ENCODE measurements around the gene RASAL2. TPM values are rescaled to one million over a fixed set of nuclear protein-coding genes. Genes with fewer than 3 reads are reported as not detected.

RASAL2 gene
- total RNA-seq, 1 experiment from 2014 or later: 36.8 TPM

GRCh38 chr1:178180405-178180804 is 86.5 kb downstream of the RASAL2 start:
- no peaks in the 10 kb centered on the region for H3K27me3 ChIP-seq (replicated peaks; ENCODE audit: control insufficient read depth, insufficient read depth, low read length)
- POLR2A ChIA-PET: no interaction called here
- Mint-ChIP-seq H3K27ac (ENCODE audit: unreplicated experiment) (no peak overlapping the region), H3K4me3 (ENCODE audit: unreplicated experiment) (no peak overlapping the region), H3K36me3 (ENCODE audit: insufficient read depth, unreplicated experiment) (no peaks in the 10 kb centered on the region), H3K4me1 (ENCODE audit: low read depth, unreplicated experiment) (no peaks in the 10 kb centered on the region), H3K27me3 (ENCODE audit: insufficient read depth, unreplicated experiment) (no peaks in the 10 kb centered on the region), H3K9me3 (ENCODE audit: unreplicated experiment) (no peaks in the 10 kb centered on the region)
- CTCF ChIA-PET: no interaction called here
- intact Hi-C loops (cut with micrococcal nuclease; ENCODE audit: unreplicated experiment): no loop called here
- no peaks in the 10 kb centered on the region for H3K9me3 ChIP-seq
- no TSS peak for BruUV-seq (replicated peaks)
- H3K4me3 ChIP-seq (ENCODE audit: low read depth, low read length): no peak overlapping the region
- no peak for TF ChIP-seq CTCF (IDR thresholded peaks at IDR 0.05; ENCODE audit: insufficient read depth in 1 of 2, low read depth in 1 of 2, low read length in 1 of 2, severe bottlenecking in 1 of 2, unreplicated experiment in 1 of 2)
- H3K4me1 ChIP-seq: peaks cover 4% of the 10 kb centered on the region; the same call in 1 of the 2 replicates
- no peak for DNase-seq
- H3K36me3 ChIP-seq (ENCODE audit: control insufficient read depth, insufficient read depth, low read length): no peaks in the 10 kb centered on the region

- no TSS peak for BruUV-seq (replicated peaks)
- Mint-ChIP-seq H3K4me3 (ENCODE audit: unreplicated experiment) (no peak overlapping the region), H3K36me3 (ENCODE audit: insufficient read depth, unreplicated experiment) (no peaks in the 10 kb centered on the region), H3K4me1 (ENCODE audit: low read depth, unreplicated experiment) (peaks cover 12% of the 10 kb centered on the region), H3K9me3 (ENCODE audit: unreplicated experiment) (peaks cover 6% of the 10 kb centered on the region), H3K27ac (ENCODE audit: unreplicated experiment) (no peak overlapping the region), H3K27me3 (ENCODE audit: insufficient read depth, unreplicated experiment) (no peaks in the 10 kb centered on the region)
- CTCF ChIA-PET: no interaction called here
- Histone ChIP-seq H3K27me3 (replicated peaks; ENCODE audit: control insufficient read depth, insufficient read depth, low read length) (no peaks in the 10 kb centered on the region), H3K36me3 (ENCODE audit: control insufficient read depth, insufficient read depth, low read length) (no peaks in the 10 kb centered on the region), H3K4me1 (peaks cover 4% of the 10 kb centered on the region; the same call in 1 of the 2 replicates), H3K4me3 (ENCODE audit: low read depth, low read length) (no peak overlapping the region), H3K9me3 (no peaks in the 10 kb centered on the region)
- no peak for DNase-seq
- intact Hi-C loops (cut with micrococcal nuclease; ENCODE audit: unreplicated experiment): no loop called here
- TF ChIP-seq CTCF (IDR thresholded peaks at IDR 0.05; ENCODE audit: insufficient read depth in 1 of 2, low read depth in 1 of 2, low read length in 1 of 2, severe bottlenecking in 1 of 2, unreplicated experiment in 1 of 2): no peak
- POLR2A ChIA-PET: no interaction called here
Observed at GRCh38 chr1:178183796-178184195, 89.9 kb downstream of the RASAL2 start.

GRCh38 chr1:178188306-178188705 is 94.4 kb downstream of the RASAL2 start:
- Mint-ChIP-seq H3K36me3 (ENCODE audit: insufficient read depth, unreplicated experiment) (no peaks in the 10 kb centered on the region), H3K9me3 (ENCODE audit: unreplicated experiment) (peaks cover 6% of the 10 kb centered on the region), H3K4me1 (ENCODE audit: low read depth, unreplicated experiment) (peaks cover 19% of the 10 kb centered on the region), H3K27ac (ENCODE audit: unreplicated experiment) (no peak overlapping the region), H3K27me3 (ENCODE audit: insufficient read depth, unreplicated experiment) (no peaks in the 10 kb centered on the region), H3K4me3 (ENCODE audit: unreplicated experiment) (no peak overlapping the region)
- no TSS peak for BruUV-seq (replicated peaks)
- TF ChIP-seq CTCF (IDR thresholded peaks at IDR 0.05; ENCODE audit: insufficient read depth in 1 of 2, low read depth in 1 of 2, low read length in 1 of 2, severe bottlenecking in 1 of 2, unreplicated experiment in 1 of 2): no peak
- no peak overlapping the region for H3K4me3 ChIP-seq (ENCODE audit: low read depth, low read length)
- peaks cover 13% of the 10 kb centered on the region for H3K4me1 ChIP-seq
- no peaks in the 10 kb centered on the region for H3K36me3 ChIP-seq (ENCODE audit: control insufficient read depth, insufficient read depth, low read length)
- intact Hi-C loops (cut with micrococcal nuclease; ENCODE audit: unreplicated experiment): no loop called here
- CTCF ChIA-PET: interaction anchor here (2.5 kb wide), 1 partner anchor 156 kb away, joined by 12 read pairs; no protein-coding TSS in a partner anchor
- H3K27me3 ChIP-seq (replicated peaks; ENCODE audit: control insufficient read depth, insufficient read depth, low read length): no peaks in the 10 kb centered on the region
- no peaks in the 10 kb centered on the region for H3K9me3 ChIP-seq
- POLR2A ChIA-PET: no interaction called here
- no peak for DNase-seq
